Measurements from ENCODE around the gene NUDT22.

Gene NUDT22

DNA sequence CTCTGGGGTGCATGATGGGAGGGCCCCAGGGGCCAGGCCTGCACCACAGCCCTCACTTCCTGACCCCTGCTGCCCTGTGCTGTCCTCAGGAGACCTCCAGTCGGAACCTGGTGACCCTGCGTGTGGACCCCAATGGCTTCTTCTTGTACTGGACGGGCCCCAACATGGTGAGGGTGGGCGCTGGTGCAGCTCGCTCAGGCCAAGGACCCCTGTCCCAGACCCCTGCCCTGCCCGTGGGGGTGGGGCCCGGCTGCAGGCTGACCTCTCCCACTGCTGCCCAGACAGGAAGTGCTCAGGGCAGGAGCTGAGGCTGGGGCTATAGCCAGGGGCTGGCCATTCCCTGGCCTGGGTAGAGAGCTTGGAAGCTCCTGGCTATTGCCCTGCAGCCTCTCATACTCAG, 28.3 kb downstream of the NUDT22 start:
- DNase-seq (ENCODE audit: low read depth in 2 of 2) = no peak

DNA sequence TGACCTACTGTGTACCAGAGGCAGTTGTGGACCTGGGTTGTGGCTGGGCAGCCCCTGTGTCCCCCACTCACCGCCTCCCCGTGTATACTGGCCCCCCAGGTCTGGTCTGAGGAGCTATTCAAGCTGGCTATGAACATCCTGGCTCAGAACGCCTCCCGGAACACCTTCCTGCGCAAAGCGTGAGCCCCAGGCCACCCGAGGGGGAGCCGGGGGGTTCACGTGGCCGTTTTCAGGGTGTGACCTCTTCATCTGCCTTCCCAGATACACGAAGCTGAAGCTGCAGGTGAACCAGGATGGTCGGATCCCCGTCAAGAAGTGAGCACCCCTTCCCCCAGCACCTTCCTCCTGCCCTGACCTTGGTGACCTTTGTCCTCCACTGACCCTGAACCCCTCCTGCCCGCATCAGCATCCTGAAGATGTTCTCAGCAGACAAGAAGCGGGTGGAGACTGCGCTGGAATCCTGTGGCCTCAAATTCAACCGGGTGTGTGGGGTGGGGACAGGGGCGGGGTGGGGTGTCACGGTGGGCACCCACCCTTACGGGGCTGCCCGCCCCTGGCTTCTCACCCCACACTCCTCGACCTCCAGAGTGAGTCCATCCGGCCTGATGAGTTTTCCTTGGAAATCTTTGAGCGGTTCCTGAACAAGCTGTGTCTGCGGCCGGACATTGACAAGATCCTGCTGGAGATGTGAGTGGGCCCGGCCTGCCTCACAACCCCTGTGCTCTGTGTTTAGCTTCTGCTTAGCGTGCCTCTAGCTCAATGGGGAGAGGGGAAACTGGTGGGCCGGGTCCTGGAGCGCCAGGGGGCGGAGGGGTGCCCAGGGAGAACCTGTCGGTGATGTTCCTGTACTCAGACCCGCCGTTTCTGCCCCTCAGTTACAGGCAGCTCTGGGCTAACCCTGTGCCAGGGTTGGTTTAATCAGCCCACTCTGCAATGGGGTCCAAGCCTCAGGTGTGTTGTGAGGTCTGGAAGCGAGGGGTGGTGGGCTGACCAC, 29.4 kb downstream of the NUDT22 start:
- DNase-seq (ENCODE audit: low read depth in 2 of 2) = no peak

DNA sequence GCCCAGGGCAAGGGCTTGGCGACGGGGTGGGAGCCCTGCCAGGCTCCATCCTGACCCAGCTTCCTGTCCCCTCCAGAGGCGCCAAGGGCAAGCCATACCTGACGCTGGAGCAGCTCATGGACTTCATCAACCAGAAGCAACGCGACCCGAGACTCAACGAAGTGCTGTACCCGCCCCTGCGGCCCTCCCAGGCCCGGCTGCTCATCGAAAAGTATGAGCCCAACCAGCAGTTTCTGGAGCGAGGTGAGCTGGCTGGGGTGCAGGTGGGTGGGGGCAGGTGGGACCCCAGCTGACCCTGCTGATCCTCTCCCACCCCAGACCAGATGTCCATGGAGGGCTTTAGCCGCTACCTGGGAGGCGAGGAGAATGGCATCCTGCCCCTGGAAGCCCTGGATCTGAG, 30.2 kb downstream of the NUDT22 start:
- DNase-seq (ENCODE audit: low read depth in 2 of 2) = no peak

DNA sequence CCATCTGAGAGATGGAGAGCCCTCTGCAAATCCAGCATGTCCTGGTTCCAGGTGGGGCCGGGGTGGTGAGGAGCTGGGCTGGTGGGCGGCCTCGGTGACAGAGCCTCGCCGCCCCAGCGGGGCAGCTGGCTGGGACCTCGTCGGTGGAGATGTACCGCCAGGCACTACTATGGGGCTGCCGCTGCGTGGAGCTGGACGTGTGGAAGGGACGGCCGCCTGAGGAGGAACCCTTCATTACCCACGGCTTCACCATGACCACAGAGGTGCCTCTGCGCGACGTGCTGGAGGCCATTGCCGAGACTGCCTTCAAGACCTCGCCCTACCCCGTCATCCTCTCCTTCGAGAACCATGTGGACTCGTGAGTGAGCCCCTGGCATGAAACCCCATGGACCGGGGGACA, 32.3 kb downstream of the NUDT22 start:
- DNase-seq (ENCODE audit: low read depth in 2 of 2) = no peak

DNA sequence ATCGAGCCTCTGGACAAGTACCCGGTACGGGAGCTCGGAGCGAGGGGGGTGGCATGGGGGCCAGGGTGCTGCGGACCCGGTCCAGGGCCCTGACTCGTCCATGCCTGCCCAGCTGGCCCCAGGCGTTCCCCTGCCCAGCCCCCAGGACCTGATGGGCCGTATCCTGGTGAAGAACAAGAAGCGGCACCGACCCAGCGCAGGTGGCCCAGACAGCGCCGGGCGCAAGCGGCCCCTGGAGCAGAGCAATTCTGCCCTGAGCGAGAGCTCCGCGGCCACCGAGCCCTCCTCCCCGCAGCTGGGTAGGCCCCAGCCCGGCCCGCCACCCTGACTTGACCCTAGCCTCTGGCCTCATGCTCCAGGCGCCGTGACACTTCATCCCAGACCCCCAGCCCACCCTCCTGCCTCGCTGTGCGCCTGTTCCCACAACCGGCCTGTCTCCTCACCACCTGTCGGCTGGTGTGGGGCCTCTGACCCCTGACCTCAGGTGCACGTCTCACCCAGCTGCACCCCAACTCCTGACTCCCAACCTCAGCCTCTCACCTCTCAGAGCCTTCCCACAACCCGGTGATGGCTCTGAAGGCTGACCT, 33.0 kb downstream of the NUDT22 start:
- no peak for DNase-seq (ENCODE audit: low read depth in 2 of 2)

DNA sequence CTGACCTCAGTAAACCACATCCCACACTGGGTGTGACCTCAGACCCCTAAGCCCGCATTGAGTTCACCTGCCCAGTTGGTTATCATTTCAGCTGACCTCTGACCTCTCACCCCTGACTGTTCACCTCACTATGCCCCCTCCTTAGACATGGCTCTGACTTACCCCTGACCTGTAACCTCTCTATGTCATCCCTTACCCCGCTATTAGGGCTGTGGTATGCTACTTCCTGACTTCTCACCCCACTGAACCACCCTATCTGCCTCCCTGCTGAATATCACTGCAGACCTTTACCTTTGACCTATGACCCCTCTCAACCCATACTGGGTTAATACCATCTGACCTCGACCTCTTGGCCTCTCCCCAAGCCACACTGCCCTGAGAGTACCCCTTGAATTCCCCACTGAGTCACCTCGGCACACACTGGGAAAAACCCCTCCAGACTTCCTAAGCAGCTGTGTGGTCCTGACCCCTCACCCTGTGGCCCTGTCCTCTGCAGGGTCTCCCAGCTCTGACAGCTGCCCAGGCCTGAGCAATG, 33.5 kb downstream of the NUDT22 start:
- no peak for DNase-seq (ENCODE audit: low read depth in 2 of 2)

DNA sequence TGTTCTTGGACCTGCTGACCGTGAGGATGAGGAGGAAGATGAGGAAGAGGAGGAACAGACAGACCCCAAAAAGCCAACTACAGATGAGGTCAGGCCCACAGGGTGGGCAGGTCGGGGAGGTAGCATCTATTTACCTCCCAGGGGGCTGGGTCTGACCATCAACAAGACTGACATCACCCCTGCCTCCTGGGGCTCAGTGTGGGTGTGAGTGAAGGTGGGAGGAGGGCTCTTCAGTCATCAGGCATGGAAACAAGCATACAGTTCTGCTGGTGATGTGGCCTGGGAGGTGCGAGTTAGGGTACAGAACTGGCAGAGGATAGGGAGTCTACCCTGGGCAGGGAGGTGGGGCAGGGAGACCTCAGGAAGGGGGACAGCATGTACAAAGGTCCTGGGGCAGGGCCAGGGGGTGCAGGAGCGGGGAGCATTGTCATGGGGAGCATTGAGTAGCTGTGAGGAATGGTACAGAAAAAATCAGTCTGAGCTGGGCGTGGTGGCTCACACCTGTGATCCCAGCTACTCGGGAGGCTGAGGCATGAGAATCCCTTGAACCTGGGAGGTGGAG, 34.2 kb downstream of the NUDT22 start:
- DNase-seq (ENCODE audit: low read depth in 2 of 2) = no peak

DNA sequence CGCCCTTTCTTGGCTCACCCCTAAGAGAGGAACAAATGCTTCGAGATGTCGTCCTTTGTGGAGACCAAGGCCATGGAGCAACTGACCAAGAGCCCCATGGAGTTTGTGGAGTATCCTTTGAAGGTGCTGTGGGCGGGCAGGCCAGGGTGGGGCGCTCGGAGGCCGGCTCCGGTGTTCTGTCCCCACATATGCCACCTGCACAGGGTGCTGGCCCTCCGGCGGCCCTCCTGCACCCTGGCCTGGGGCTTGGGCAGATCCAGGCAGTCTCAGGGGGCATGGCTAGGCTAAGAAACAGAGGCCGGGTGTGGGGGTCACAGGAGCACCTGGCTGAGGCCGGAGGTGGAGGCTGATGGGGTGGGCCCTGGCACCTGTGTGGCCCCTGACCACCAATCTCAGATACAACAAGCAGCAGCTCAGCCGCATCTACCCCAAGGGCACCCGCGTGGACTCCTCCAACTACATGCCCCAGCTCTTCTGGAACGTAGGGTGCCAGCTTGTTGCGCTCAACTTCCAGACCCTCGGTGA, 35.5 kb downstream of the NUDT22 start:
- no peak for DNase-seq (ENCODE audit: low read depth in 2 of 2)

DNA sequence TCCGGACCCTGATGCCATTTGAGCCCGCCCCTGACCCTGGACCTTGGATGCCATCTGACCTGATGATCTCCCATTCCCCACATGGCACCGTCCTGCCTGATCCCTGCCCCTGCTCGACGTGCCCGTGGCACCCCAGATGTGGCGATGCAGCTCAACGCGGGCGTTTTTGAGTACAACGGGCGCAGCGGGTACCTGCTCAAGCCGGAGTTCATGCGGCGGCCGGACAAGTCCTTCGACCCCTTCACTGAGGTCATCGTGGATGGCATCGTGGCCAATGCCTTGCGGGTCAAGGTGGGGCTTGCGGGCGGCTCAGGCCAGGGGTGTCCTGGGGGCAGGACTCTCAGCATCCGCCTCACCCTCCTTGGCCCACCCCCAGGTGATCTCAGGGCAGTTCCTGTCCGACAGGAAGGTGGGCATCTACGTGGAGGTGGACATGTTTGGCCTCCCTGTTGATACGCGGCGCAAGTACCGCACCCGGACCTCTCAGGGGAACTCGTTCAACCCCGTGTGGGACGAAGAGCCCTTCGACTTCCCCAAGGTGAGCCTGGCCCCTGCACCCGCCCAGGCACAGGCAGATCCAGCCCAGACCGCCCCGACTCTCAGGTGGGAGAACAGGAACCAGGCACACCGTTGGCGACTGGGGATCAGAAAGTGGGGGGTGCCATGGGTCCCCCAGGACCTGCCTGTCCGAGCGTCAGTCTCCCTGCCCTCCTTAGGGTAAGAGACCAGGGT, 36.4 kb downstream of the NUDT22 start:
- DNase-seq (ENCODE audit: low read depth in 2 of 2) = no peak

DNA sequence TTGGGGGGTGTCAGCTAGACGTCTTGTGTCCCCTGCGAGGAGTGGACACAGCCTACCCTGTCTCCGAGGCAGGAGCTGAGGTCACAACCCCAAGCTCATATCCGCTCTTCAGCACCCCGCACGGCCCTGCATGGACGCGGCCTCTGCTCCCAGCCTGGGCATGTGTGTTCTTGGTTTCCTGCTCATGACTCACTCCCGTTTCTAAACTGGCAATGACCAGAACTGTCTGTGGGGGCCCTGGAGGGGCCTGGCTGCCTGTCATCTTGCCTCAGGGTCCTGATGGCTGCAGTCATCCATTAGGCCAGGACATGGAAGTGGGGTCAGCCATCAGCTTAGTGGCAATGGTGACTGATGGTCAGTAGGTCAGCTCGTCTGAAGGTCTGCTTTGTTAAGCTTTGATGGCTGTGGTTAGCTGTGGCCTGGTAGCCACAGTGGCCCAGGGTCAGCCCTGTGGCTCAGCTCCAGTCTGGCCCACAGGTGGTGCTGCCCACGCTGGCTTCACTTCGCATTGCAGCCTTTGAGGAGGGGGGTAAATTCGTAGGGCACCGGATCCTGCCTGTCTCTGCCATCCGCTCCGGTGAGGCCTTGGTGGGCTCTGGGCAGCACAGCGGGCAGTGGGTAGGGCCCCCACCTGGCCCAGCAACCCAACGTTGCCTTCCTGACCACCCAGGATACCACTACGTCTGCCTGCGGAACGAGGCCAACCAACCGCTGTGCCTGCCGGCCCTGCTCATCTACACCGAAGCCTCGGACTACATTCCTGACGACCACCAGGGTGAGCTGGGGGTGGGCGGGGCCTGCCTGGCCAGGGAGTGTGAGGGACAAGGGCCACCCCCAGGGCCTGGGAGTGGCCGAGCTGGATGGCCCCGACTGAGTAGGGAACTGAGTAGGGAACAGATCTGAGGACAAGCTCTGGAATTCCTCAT, 37.2 kb downstream of the NUDT22 start:
- no peak for DNase-seq (ENCODE audit: low read depth in 2 of 2)

DNA sequence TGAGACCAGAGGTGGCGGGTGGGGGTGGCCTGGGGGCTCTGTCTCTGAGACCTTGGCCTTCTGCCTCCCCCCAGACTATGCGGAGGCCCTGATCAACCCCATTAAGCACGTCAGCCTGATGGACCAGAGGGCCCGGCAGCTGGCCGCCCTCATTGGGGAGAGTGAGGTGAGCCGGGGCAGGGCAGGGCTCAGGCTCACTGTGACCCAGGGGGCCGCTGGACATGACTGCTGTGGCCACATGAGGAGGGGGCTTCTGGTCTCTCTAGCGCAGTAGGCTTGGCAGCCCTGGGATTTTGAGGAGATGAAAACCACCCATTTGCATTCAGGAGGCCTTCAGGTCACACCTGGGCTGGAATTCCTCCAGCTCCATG, 37.9 kb downstream of the NUDT22 start:
- DNase-seq (ENCODE audit: low read depth in 2 of 2) = no peak

DNA sequence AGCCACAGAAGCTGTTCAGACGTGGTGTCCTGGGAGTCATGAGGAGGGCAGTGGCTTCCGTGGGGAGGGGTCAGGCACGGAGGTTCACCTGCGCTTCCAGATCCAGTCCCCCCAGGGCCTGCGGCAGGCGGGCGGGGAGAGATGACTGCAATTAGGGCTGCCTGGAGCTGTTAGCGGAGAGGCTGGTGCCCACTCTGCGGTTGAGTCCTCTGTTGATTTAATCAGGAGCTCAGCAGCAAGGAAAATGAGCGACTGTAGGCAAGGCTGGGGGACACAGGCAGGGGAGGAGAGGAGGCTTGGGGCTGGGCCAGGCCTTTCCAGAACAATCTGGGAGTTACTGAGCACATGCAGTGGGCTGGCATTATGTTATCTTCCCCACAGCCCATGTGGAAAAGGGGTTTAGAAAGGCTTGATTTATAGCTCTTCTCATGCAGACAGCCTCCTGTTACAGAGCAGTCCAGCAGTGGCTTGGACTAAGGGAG, 38.3 kb downstream of the NUDT22 start:
- no peak for DNase-seq (ENCODE audit: low read depth in 2 of 2)

DNA sequence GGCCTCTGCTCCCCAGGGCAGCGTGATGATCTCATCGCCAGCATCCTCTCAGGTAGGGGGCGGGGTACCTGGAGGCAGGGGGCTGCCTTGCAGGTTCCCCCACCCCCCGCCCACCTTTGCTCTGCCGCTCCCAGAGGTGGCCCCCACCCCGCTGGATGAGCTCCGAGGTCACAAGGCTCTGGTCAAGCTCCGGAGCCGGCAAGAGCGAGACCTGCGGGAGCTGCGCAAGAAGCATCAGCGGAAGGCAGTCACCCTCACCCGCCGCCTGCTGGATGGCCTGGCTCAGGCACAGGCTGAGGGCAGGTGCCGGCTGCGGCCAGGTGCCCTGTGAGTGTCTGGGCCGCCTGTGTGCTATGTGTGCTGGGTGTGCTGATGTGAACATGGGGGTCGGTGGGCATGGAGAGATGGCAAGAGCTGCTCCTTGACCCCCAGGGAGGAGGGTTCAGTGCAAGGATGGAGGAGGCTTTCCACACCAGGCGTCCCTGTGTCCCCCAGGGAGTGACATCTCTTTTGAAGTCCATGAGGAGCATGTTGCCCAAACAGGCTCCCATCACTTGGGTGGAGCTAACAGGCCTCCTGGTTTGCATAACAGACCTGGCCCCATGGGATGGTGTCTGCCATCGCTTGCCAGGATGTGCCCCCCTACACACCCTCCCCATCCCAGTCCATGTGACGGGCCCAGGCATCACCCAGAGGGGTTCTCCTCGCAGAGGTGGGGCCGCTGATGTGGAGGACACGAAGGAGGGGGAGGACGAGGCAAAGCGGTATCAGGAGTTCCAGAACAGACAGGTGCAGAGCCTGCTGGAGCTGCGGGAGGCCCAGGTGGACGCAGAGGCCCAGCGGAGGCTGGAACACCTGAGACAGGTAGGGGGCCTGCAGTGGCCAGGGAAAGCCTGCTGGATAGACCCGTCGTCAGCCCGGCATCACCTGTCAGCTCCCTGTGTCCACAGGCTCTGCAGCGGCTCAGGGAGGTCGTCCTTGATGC, 39.4 kb downstream of the NUDT22 start:
- DNase-seq (ENCODE audit: low read depth in 2 of 2) = no peak

DNA sequence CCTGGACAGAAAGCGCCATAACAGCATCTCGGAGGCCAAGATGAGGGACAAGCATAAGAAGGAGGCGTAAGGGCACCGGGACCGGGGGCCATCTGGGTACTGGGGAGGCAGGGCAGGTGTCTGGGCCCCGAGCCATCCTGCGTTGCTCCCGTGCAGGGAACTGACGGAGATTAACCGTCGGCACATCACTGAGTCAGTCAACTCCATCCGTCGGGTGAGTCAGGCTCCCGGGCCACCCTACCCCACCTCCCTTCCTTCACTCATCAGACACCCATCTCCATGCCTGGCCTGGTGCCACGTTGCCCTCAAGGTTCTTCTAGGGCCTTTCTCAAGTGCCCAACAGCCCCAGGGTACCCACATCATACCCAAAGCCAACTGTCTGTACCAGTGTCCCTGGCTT, 40.3 kb downstream of the NUDT22 start:
- no peak for DNase-seq (ENCODE audit: low read depth in 2 of 2)

DNA sequence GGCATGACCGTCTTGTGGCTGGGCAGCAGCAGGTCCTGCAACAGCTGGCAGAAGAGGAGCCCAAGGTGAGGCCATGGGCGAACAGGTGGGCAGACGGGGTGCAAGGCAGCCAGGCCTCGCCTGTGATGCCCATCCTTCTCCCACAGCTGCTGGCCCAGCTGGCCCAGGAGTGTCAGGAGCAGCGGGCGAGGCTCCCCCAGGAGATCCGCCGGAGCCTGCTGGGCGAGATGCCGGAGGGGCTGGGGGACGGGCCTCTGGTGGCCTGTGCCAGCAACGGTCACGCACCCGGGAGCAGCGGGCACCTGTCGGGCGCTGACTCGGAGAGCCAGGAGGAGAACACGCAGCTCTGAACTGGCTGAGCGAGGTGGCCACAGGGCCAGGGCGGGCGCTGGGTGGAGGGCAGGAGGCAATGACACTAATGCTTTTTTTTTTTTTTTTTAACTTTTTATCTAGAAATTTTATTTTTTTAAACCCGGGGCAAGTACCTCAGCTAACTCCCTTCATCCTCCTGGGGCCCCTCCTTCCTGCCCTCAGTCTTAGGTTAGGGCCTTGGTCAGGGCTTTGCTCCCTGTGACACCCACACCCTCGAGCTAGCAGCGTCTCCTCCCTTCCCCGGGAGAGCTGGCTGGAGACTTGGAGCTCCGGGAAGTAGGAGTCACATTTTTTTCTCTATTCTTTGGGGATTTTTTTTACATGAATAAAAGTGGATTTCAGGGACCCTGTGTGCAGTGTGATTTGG, 41.3 kb downstream of the NUDT22 start:
- DNase-seq (ENCODE audit: low read depth in 2 of 2) = no peak

DNA sequence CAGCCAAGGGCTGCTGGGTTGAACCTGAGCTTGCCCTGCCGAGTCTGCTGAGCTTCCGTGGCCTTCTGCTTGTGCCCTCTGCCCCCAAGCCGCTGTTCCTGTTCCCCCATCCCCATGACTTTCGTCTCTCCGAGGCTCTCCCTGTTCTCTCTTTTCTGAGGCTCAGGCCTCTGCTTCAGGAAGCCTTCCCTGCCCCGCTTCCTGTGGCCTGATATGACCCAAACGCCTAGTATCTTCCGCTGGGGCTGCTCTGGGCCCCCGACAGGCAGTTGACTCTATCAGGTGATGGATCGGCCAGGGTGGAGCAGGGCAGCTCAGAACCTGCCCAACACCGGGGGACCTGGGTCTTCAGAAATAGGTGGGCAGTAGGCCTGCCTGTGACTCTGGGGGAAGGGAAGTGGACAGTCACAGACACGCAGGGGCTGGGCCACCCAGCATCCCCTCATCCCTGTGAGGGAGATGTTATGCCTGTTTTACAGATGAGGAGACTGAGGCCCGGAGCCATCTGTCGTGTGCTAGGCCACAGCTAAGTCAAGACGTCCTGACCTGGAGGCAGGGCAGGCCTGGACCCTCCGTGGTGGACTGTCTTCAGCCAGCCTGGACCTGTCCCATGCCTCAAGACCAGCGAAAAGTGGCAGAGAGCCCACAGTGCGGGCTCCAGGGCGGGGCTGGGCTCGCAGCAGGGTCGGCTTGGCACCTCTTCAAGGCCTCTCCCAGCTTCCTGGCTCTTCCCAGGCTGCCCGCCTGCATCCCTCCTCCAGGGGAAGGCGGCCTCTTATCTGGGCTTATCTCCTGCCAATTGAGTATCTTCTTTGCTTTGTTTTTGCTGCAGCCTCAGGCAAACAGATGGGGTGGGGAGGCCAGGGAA, 42.2 kb downstream of the NUDT22 start:
- DNase-seq (ENCODE audit: low read depth in 2 of 2) = no peak

DNA sequence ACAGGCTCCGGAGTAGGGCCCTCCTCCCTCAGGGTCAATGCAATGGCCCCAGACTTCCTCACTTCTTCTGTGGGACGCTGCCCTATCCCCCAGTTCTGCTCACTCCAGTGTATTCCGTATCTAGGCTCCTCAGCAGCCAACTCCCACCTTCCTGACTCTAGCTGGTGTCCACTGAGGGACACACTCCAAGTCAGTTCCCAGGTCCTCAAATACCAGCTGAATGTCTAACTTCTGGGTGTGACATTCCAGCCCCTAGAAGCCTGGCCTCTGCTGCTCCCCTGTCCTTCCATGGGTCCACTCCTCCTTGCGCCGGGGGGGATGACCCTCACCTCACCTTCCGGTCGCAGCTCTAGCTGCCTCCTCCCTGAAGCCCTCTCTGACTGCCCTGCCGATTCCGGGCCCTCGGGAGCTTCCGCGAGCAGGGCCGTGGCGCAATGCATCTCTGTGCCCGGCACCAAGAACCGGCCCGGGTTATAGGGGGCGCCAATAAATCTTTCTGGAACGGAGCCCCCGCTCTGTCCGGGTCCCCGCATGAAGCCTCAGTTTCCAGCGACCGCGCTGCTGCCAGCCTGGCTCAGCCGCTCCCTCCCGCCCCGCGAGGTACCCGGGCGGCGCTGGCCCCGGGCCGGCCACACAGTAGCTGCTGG, 42.9 kb downstream of the NUDT22 start:
- no peak for DNase-seq (ENCODE audit: low read depth in 2 of 2)
